HS-5 (cell line): ENCODE results near the gene CFAP77.
"Not testable (repeated sequence)": the region's sequence is repeated elsewhere in the genome, so short reads cannot be mapped to it uniquely, and the experiment has no call there.

Experiments
- DNase-seq: peaks from one replicate; pipeline ENCODE4 v3.0.0-alpha.2; 2012; ENCODE audit warnings: low read depth

CFAP77 gene

GRCh38 chr9:132547976-132548730 is 138.1 kb downstream of the CFAP77 start:
- no peak for DNase-seq

- no peak for DNase-seq
These were observed 139.0 kb downstream of the CFAP77 start for GRCh38 chr9:132548751-132549640.

GRCh38 chr9:132551556-132551955 is 141.5 kb downstream of the CFAP77 start:
- DNase-seq = no peak

GRCh38 chr9:132552041-132552440 is 142.0 kb downstream of the CFAP77 start:
- DNase-seq = no peak

- no peak for DNase-seq
These were observed 144.7 kb downstream of the CFAP77 start for GRCh38 chr9:132554755-132555154.

GRCh38 chr9:132555528-132555927 is 145.5 kb downstream of the CFAP77 start:
- no peak for DNase-seq

- no peak for DNase-seq
These were observed 146.2 kb downstream of the CFAP77 start for GRCh38 chr9:132556235-132556634.

- DNase-seq = no peak
These were observed 146.7 kb downstream of the CFAP77 start for GRCh38 chr9:132556714-132557113.

- no peak for DNase-seq
These were observed 147.1 kb downstream of the CFAP77 start for GRCh38 chr9:132557159-132557558.

- no peak for DNase-seq
These were observed 149.7 kb downstream of the CFAP77 start for GRCh38 chr9:132559711-132560110.

GRCh38 chr9:132560616-132561202 is 150.7 kb downstream of the CFAP77 start:
- no peak for DNase-seq

- no peak for DNase-seq
These were observed 152.2 kb downstream of the CFAP77 start for GRCh38 chr9:132562306-132562573.

- no peak for DNase-seq
These were observed 154.5 kb downstream of the CFAP77 start for GRCh38 chr9:132564526-132564925.

GRCh38 chr9:132568787-132569186 is 158.8 kb downstream of the CFAP77 start:
- not testable (repeated sequence) for DNase-seq

GRCh38 chr9:132571806-132572600 is 162.0 kb downstream of the CFAP77 start:
- DNase-seq = no peak

GRCh38 chr9:132572921-132573320 is 162.9 kb downstream of the CFAP77 start:
- no peak for DNase-seq

GRCh38 chr9:132575005-132575609 is 165.1 kb downstream of the CFAP77 start:
- DNase-seq = peak; percentile 22

GRCh38 chr9:132575811-132576210 is 165.8 kb downstream of the CFAP77 start:
- DNase-seq = no peak

GRCh38 chr9:132577119-132577518 is 167.1 kb downstream of the CFAP77 start:
- no peak for DNase-seq

GRCh38 chr9:132578367-132578932 is 168.4 kb downstream of the CFAP77 start:
- DNase-seq = no peak

- no peak for DNase-seq
These were observed 169.4 kb downstream of the CFAP77 start for GRCh38 chr9:132579427-132579798.
